Measurements from ENCODE around the gene PGAM2.

Gene PGAM2

DNA sequence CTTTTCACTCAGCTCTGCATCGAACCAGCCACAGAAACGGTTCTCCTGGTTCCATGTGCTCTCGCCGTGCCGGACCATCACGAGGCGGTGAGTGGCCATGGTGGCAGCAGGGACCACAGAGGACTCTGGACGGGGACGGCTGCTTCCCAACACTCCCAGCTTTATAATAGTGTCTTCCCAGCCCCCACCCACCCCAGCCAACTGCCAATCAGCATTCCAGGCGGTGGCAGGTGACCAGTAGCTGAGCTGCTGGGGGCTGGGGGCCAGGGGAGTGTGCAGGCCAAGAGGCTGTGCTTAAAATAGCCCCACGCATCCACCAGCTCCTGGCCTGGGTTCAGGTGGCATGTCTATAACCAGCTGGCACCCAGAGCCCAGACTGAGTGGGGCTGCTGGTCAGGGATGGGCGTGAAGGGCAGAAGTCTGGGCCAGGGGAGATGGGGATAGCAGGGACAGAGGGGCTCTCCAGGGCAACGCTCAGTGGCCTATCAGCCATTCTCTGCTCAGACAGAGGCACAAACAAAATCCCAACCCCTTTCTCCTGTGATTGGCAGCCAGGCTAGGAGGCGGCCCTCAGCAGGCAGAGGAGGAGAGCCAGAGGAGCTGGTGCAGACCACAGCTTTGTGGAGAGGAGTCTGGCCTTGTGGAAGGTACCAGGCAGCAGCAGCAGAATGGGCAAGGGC lies at the start of gene PGAM2:
Gene PGAM2, minus strand, starts transcription at position 137 of the 680 bp plus-strand sequence. Its CDS starts 38 bp downstream, at position 99.
- DNase-seq = peak; percentile 17

- DNase-seq = no peak
These were observed 49.4 kb upstream of the PGAM2 start for GRCh38 chr7:44114586-44115310.

GRCh38 chr7:44113764-44114354 lies 48.5 kb upstream of the PGAM2 start:
- DNase-seq = no peak

DNA sequence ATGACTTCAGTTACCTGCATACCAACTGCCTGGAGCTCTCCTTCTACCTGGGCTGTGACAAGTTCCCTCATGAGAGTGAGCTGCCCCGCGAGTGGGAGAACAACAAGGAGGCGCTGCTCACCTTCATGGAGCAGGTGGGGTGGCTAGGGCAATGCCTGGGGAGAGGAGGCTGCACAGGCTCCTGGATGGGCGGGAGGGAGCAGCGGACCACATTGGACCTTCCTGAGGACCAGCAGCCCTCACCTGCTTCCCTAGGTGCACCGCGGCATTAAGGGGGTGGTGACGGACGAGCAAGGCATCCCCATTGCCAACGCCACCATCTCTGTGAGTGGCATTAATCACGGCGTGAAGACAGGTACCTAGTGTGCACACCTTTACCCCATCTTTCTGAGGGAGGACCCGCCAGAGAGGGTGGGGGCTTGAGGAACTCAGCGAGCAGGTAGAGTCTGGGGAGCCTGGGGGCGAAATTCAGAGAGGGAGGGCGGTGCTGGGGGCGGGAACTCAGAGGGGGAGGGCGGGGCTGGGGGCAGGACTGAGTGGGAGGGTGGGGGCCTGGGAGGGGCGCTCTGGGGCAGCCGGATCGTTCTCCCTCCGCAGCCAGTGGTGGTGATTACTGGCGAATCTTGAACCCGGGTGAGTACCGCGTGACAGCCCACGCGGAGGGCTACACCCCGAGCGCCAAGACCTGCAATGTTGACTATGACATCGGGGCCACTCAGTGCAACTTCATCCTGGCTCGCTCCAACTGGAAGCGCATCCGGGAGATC lies 47.8 kb upstream of the PGAM2 start:
- no peak for DNase-seq

GRCh38 chr7:44112231-44112996 lies 47.0 kb upstream of the PGAM2 start:
- DNase-seq = no peak

- DNase-seq = peak; percentile 49
These were observed 46.4 kb upstream of the PGAM2 start for GRCh38 chr7:44111761-44112160.

DNA sequence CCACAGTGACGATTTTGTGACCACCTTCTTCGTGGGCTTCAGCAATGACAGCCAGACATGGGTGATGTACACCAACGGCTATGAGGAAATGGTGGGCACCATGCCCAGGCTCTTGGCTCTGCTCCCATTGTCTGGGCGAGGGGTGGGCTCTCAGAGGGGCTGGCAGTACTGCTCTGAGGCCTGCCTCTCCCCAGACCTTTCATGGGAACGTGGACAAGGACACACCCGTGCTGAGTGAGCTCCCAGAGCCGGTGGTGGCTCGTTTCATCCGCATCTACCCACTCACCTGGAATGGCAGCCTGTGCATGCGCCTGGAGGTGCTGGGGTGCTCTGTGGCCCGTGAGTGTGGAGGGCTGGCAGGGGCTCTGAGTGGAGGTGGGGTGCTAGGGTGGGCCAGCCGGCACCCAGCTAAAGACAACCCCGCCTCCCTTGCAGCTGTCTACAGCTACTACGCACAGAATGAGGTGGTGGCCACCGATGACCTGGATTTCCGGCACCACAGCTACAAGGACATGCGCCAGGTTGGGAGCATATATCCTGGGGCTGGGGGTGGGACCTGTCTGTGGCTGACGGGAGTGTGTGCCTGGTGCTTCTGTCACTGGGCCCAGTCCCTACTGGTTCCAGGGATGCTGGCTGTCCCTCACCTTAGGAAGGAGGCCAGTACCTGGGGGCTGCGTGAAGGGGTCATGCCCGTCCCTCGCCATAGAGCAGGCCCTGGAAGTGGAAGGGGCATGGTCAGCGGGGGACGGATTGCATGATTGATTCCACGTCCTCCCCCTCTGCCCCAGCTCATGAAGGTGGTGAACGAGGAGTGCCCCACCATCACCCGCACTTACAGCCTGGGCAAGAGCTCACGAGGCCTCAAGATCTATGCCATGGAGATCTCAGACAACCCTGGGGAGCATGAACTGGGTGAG lies 45.6 kb upstream of the PGAM2 start:
- no peak for DNase-seq

GRCh38 chr7:44109991-44110390 lies 44.6 kb upstream of the PGAM2 start:
- DNase-seq = no peak

DNA sequence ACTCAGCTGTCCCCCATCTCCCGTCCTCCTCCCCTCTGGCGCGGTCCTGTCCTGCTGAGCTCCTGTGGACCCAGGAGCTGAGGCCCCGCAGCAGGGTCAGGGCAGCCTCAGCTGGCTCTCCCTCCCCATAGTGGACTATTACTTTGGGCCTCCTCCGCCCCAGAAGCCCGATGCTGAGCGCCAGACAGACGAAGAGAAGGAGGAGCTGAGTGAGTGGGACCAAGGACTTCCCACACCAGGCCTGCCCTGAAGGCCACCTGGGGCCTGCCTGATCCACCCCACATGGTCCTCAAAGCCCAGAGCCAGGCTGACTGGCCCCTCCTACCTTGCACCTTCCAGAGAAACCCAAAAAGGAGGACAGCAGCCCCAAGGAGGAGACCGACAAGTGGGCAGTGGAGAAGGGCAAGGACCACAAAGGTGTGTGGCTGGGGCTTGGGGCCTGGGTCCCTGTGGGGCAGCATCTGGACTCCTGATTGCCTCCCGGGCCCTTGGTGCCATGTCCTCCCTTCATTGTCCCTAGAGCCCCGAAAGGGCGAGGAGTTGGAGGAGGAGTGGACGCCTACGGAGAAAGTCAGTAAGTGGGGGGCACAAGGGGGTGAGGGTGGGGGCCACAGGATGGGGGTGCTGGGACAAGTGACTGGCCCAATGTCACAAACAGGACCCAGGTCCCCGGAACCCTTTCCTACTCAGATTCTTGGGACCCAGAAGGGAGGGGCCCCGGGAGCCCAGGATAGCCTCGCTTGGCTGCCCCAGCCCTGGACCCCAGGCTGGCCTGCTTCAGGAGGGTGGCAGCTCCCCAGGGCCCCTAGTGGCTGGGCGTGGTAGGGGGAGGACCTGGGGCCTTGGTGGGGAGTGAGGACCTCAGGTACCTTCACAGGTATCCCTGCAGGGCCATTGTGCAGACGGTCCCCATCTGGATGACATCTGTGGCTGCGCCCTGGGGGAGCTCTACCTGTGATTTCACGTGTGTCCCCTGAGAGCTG lies 43.7 kb upstream of the PGAM2 start:
- no peak for DNase-seq

GRCh38 chr7:44107961-44108767 lies 42.8 kb upstream of the PGAM2 start:
- no peak for DNase-seq

GRCh38 chr7:44107116-44107960 lies 42.0 kb upstream of the PGAM2 start:
- DNase-seq = no peak

- DNase-seq = no peak
These were observed 41.1 kb upstream of the PGAM2 start for GRCh38 chr7:44106311-44107065.

DNA sequence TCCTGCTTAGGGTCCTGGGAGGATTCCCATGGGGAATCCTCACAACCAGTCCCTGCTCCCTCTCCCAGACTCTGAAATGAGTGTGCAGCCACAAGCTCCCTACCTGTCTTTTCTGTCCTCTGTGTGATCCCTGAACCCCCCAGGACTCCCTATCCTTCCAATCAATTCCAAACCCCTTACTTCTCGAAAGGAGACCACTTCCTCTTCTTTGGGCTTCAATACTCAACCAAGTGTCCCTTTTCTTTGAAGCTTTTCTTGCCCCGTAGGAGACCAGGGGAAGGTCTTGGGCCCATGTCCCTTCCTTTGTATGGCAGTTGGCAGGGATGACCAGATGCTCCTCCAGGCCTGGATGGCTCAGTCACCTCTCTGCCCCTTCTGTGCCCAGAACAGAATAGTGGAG lies 40.5 kb upstream of the PGAM2 start:
- no peak for DNase-seq

DNA sequence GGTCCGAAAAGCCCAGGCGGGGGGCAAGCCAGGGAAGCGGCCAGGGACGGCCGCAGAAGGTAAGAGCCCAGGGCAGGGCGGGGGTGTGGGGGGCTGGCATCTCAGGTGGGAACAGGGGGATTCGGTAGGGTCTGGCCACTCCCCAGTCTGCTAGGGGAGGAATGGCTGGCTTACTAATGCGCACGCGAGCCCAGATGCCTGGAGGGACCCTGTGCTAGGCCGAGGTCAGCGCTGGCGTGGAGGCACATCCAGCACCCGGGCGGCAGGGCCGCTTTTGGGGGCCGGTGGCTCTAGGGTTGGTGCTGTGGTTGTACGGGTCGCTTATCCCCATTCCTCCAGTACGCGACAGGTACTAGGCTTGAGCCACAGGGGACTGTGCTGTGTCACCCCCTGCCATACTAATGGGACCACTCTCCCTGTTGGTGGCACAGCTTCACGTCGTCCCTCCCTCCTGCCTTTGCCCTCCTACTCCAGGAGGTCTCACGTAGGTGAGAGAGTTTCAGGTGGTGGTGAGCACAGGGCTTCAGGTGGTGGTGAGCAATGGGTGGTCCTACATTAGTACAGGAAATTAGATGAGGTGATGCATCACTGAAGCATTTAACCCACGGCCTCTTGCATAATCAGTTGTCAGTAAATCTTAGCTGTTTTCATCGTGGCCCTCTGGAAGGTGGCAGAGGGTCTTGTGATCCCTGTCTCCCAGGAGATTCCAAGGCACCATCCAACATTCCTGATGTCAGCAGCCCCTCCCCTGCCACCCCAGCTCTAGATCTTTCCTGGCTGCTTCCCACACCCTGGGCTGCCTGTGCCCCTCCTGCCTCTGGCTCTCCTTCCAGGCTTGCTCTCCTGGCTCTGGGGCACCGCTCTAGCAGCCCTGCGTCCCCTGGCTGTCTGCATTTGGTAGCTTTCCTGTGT lies 39.7 kb upstream of the PGAM2 start:
- DNase-seq = no peak

- DNase-seq = no peak
These were observed 38.8 kb upstream of the PGAM2 start, which contains the start of gene AEBP1 for GRCh38 chr7:44103923-44104859. Gene AEBP1, plus strand, starts transcription at chr7:44104345. Its CDS starts 321 bp downstream, at chr7:44104666.
